SK-N-MC (cell line): ENCODE data around the gene KRTAP10-10.
"Not testable (repeated sequence)": the region's sequence is repeated elsewhere in the genome, so short reads cannot be mapped to it uniquely, and the experiment has no call there.

ENCODE experiments used
- DNase-seq: peaks from one replicate; pipeline ENCODE4 v3.0.0-alpha.2; 2011; ENCODE audit warnings: low read depth, low spot score
- H3K27ac ChIP-seq: fragments of 200-600 bp; sonication (generic); 2 replicates; pipeline ENCODE4 v1.5.1; 2016; ENCODE audit warnings: mixed run types
- H3K36me3 ChIP-seq: fragments of 200-600 bp; sonication (generic); 2 replicates; pipeline ENCODE4 v1.6.1; 2017; ENCODE audit warnings: antibody characterized with exemption, low read length, mixed read lengths; ENCODE audit not compliant: insufficient read depth
- H3K4me3 ChIP-seq: fragments of 200-600 bp; sonication (generic); 2 replicates; pipeline ENCODE4 v1.5.1; 2016
- H3K9ac ChIP-seq: fragments of 200-600 bp; sonication (generic); 2 replicates; pipeline ENCODE4 v1.8.0; 2017; ENCODE audit warnings: mixed run types, mixed read lengths; ENCODE audit not compliant: insufficient read length
- H3K9me3 ChIP-seq: fragments of 200-600 bp; sonication (generic); 2 replicates; pipeline ENCODE4 v1.6.1; 2017; ENCODE audit warnings: low read depth, mild to moderate bottlenecking, antibody characterized with exemption, low read length, moderate library complexity, mixed read lengths
- EZH2 ChIP-seq: fragments of 200-600 bp; sonication (generic); IDR thresholded peaks from one replicate; pipeline ENCODE4 v1.6.1; 2017; ENCODE audit warnings: antibody characterized with exemption
- FOXP2 ChIP-seq: optimal IDR thresholded peaks from 2 replicates; pipeline ENCODE3; 2011; ENCODE audit warnings: mild to moderate bottlenecking, moderate library complexity; ENCODE audit not compliant: insufficient read depth; ENCODE audit errors: extremely low read length, control extremely low read depth
- POLR2AphosphoS5 ChIP-seq: IDR thresholded peaks from 2 replicates; pipeline ENCODE4 v1.6.1; 2012; ENCODE audit warnings: mild to moderate bottlenecking, low read depth, low read length, borderline replicate concordance

The KRTAP10-10 gene

GRCh38 chr21:44643741-44644310 lies 6.7 kb downstream of the KRTAP10-10 start:
- Histone ChIP-seq H3K9ac (no peak overlapping the region), H3K36me3 (peaks cover 10% of the 10 kb centered on the region), H3K27ac (no peak overlapping the region), H3K9me3 (peaks cover 6% of the 10 kb centered on the region; the same call in 1 of the 2 replicates), H3K4me3 (no peak overlapping the region)
- DNase-seq: no peak
- TF ChIP-seq POLR2AphosphoS5: no peak
- TF ChIP-seq EZH2: no peak
- no peak for TF ChIP-seq FOXP2

GRCh38 chr21:44644878-44645277 lies 7.7 kb downstream of the KRTAP10-10 start:
- Histone ChIP-seq H3K4me3 (no peak overlapping the region), H3K27ac (no peak overlapping the region), H3K9ac (no peak overlapping the region), H3K36me3 (peaks cover 10% of the 10 kb centered on the region), H3K9me3 (peaks cover 6% of the 10 kb centered on the region; the same call in 1 of the 2 replicates)
- TF ChIP-seq POLR2AphosphoS5 (no peak), FOXP2 (no peak), EZH2 (no peak)
- no peak for DNase-seq

GRCh38 chr21:44646366-44647221 lies 9.4 kb downstream of the KRTAP10-10 start, which contains the start of gene KRTAP10-11:
Gene KRTAP10-11 (plus strand): TSS chr21:44646414. CDS start chr21:44646459, 45 bp downstream.
- peak within 1 kb of the TSS; percentile 64; the same call in 1 of the 2 replicates for H3K27ac ChIP-seq
- H3K4me3 ChIP-seq, H3K36me3 ChIP-seq, H3K9me3 ChIP-seq, DNase-seq, H3K9ac ChIP-seq: not testable (repeated sequence)

- Histone ChIP-seq H3K27ac (peak overlapping the region; percentile 64; the same call in 1 of the 2 replicates), H3K4me3 (no peak overlapping the region), H3K9ac (no peak overlapping the region), H3K9me3 (peaks cover 6% of the 10 kb centered on the region; the same call in 1 of the 2 replicates), H3K36me3 (peaks cover 10% of the 10 kb centered on the region)
- TF ChIP-seq EZH2: no peak
- TF ChIP-seq FOXP2: no peak
- TF ChIP-seq POLR2AphosphoS5: no peak
- no peak for DNase-seq
Observed at GRCh38 chr21:44647222-44647552, 10.0 kb downstream of the KRTAP10-10 start.

GRCh38 chr21:44648557-44649311 lies 11.6 kb downstream of the KRTAP10-10 start:
- no peak for TF ChIP-seq EZH2
- TF ChIP-seq POLR2AphosphoS5: no peak
- TF ChIP-seq FOXP2: no peak
- H3K9me3 ChIP-seq: peaks cover 6% of the 10 kb centered on the region; the same call in 1 of the 2 replicates

DNA sequence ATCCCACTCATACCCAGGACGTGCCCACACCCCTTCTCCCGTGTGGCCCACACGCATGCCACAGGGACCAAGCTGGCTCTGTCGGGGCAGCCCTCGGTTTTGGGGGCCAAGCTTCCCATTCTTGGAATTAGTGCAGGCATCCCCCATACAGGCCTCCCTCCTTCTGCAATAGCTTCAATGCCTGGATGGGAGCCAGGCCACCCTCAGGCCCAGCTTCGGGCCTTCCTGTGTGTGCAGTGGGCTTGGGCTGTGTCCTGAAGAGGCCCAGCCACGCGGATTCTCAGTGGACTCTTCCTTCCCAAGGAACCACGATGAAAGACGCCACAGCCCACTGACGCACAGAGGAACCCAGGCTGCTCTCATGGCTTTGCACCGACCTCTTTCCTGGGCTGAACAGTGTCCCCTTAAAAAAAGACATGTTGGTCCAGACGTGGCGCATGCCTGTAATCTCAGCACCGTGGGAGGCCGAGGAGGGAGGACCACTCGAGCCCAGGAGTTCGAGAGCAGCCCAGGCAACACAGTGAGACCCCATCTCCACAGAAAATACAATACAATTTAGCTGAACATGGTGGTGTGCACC lies 12.5 kb downstream of the KRTAP10-10 start:
- Histone ChIP-seq H3K27ac (no peak overlapping the region), H3K9me3 (peaks cover 2% of the 10 kb centered on the region; the same call in 1 of the 2 replicates), H3K36me3 (peaks cover 3% of the 10 kb centered on the region), H3K4me3 (no peak overlapping the region), H3K9ac (no peak overlapping the region)
- TF ChIP-seq FOXP2: no peak
- no peak for TF ChIP-seq EZH2
- no peak for TF ChIP-seq POLR2AphosphoS5
- no peak for DNase-seq

More at GRCh38 chr21:44648557-44649311, 11.6 kb downstream of the KRTAP10-10 start:
- Histone ChIP-seq H3K27ac (no peak overlapping the region), H3K9ac (no peak overlapping the region), H3K4me3 (no peak overlapping the region), H3K36me3 (peaks cover 10% of the 10 kb centered on the region)
- no peak for DNase-seq

DNA sequence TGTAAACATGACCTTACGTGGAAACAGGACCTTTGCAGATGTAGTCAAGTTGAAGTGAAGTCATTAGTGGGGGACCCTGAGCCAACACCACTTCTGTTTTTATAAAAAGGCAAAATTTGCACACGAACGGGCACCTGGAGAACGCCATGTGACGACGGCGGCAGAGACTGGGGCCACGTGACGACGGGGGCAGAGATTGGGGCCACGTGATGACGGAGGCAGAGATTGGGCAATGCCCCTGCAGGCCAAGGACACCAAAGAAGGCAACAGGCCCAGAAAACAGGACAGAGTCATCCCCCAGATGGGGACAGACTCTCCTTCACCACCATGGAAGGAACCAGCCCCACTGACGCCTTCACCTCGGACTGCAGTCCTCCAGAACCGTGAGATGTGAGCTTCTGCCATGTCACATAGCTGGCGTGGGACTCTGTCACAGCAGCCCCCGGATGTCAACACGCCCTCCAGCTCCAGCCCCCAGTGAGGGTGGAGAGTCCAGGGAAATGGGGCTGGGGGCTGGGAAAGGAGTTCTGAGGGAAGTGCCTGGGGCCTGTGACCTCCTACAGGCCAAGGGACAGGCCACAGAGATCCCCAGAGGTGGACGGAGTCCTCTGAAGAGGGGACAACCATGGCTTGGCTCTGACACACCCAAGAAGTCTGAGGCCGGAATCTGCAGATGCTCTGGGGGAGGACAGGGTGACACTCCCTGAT lies 13.3 kb downstream of the KRTAP10-10 start:
- Histone ChIP-seq H3K36me3 (no peaks in the 10 kb centered on the region; the same call in 1 of the 2 replicates), H3K9ac (no peak overlapping the region), H3K4me3 (no peak overlapping the region), H3K9me3 (no peaks in the 10 kb centered on the region; the same call in 1 of the 2 replicates), H3K27ac (no peak overlapping the region)
- no peak for TF ChIP-seq FOXP2
- TF ChIP-seq EZH2: no peak
- TF ChIP-seq POLR2AphosphoS5: no peak
- DNase-seq: no peak
